PC-9 (cell line): ENCODE data around the gene GINS1. TPM values are rescaled to one million over a fixed set of nuclear protein-coding genes. Genes with fewer than 3 reads are reported as not detected.

Experiments used
- BruUV-seq: library from RNA; stranded (reverse); fragments of 400-500 nt; replicated peaks from 2 replicates; lab custom pipeline; 2021; lab: Mats Ljungman, UMichigan
- CTCF ChIA-PET: fragments of 300-600 bp; sonication (Branson Sonifier 250); formaldehyde crosslinking; loops from one replicate; lab custom pipeline; 2022; ENCODE audit warnings: antibody characterized with exemption; lab: Charles Lee
- POLR2A ChIA-PET: fragments of 300-600 bp; sonication (Branson Sonifier 250); formaldehyde crosslinking; loops from one replicate; lab custom pipeline; 2022; ENCODE audit warnings: antibody characterized with exemption; ENCODE audit not compliant: unreplicated experiment; lab: Charles Lee
- DNase-seq, 2 experiments: peaks; one replicate each; pipeline versions ENCODE4 v3.0.0 to v3.0.0-alpha.2; 2015 to 2022; ENCODE audit warnings: mixed read lengths in 1 of 2
- H2AFZ ChIP-seq: fragments of 200-600 bp; sonication (generic); 2 replicates; pipeline ENCODE4 v1.8.1; 2017; ENCODE audit warnings: antibody characterized with exemption
- H3F3A ChIP-seq: fragments of 200-600 bp; sonication (generic); 2 replicates; pipeline ENCODE4 v1.8.1; 2017; ENCODE audit warnings: antibody characterized with exemption, mild to moderate bottlenecking, low read depth; ENCODE audit not compliant: insufficient read depth
- H3K27ac ChIP-seq: fragments of 200-600 bp; sonication (generic); 2 replicates; pipeline ENCODE4 v1.6.1; 2016; ENCODE audit warnings: mixed run types
- H3K27me3 ChIP-seq: fragments of 200-600 bp; sonication (generic); 2 replicates; pipeline ENCODE4 v1.6.1; 2016; ENCODE audit warnings: low read depth, mixed run types; ENCODE audit not compliant: insufficient read depth
- H3K36me3 ChIP-seq: fragments of 200-600 bp; sonication (generic); 2 replicates; pipeline ENCODE4 v1.6.1; 2016; ENCODE audit warnings: low read depth, mixed run types
- H3K4me1 ChIP-seq: fragments of 200-600 bp; sonication (generic); replicated peaks from 2 replicates; pipeline ENCODE4 v1.6.1; 2016; ENCODE audit warnings: mixed run types; ENCODE audit not compliant: insufficient read depth
- H3K4me2 ChIP-seq: fragments of 200-600 bp; sonication (generic); 2 replicates; pipeline ENCODE4 v1.6.1; 2017; ENCODE audit warnings: mixed run types
- H3K4me3 ChIP-seq: fragments of 200-600 bp; sonication (generic); 2 replicates; pipeline ENCODE4 v1.6.1; 2016; ENCODE audit warnings: mixed run types
- H3K79me2 ChIP-seq: fragments of 200-600 bp; sonication (generic); 2 replicates; pipeline ENCODE4 v1.6.1; 2017; ENCODE audit warnings: low read depth, mixed run types
- H3K9me2 ChIP-seq: fragments of 200-600 bp; sonication (generic); 2 replicates; pipeline ENCODE4 v1.8.1; 2017; ENCODE audit warnings: mild to moderate bottlenecking; ENCODE audit not compliant: insufficient read depth
- H3K9me3 ChIP-seq: fragments of 200-600 bp; sonication (generic); 2 replicates; pipeline ENCODE4 v1.8.1; 2016; ENCODE audit warnings: low read depth; ENCODE audit not compliant: insufficient read depth
- H4K20me1 ChIP-seq: fragments of 200-600 bp; sonication (generic); 2 replicates; pipeline ENCODE4 v1.8.1; 2017; ENCODE audit not compliant: insufficient read depth
- CTCF ChIP-seq: fragments of 200-600 bp; sonication (generic); conservative IDR thresholded peaks from 2 replicates; pipeline ENCODE4 v1.6.1; 2017; ENCODE audit warnings: mixed run types, antibody characterized with exemption, mild to moderate bottlenecking, moderate library complexity
- EZH2 ChIP-seq: fragments of 200-600 bp; sonication (generic); IDR thresholded peaks from 2 replicates; pipeline ENCODE4 v1.8.0; 2017; ENCODE audit warnings: antibody characterized with exemption, low read depth
- intact Hi-C: fragments of 100-400 bp; cut with micrococcal nuclease; formaldehyde crosslinking; loops from one replicate; pipeline ENCODE4 v1.10.0; 2022; ENCODE audit not compliant: unreplicated experiment
- total RNA-seq: library from RNA; stranded (reverse); gene quantifications from 2 replicates; pipeline ENCODE4 v1.2.3, GENCODE V29; 2021

The GINS1 gene
- total RNA-seq, 1 experiment from 2014 or later: 27.8 TPM

DNA sequence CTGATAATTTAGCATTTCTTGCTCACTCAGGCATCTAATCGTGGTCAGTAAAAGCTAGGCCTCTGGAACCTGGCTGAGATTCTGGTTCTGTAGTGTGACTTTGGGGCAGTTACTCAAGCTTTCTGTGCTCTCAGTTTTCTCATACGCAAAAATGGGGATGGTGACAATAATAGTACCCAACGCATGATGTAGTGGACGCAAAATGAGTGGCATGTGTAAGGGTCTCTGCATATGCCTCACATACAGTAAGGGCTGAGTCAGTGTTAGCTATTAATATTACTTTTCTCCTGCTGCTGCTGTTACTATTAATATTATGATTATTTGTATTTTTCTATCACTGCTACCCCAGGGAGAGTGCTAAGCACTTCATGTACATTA lies 686 bp downstream of the GINS1 start:
- intact Hi-C loops: loop anchor here (5.0 kb wide), 1 partner anchor 214 kb away; the partner anchor contains the start of gene NANP
- POLR2A ChIA-PET: interaction anchor here (0.6 to 0.8 kb wide), 3 partner anchors 10 to 112 kb away, joined by 3 to 6 read pairs (median 3); no protein-coding TSS in a partner anchor
- H2AFZ ChIP-seq: peak overlapping the region; percentile 91
- H3K4me1 ChIP-seq: peaks cover 12% of the 10 kb centered on the region; the same call in 1 of the 2 replicates
- no peaks in the 10 kb centered on the region for H3K27me3 ChIP-seq
- no peaks in the 10 kb centered on the region; the same call in 1 of the 2 replicates for H3K9me3 ChIP-seq
- TF ChIP-seq CTCF (no peak), EZH2 (no peak)
- no peak for DNase-seq
- BruUV-seq: no TSS peak
- H3K36me3 ChIP-seq: no peaks in the 10 kb centered on the region
- H3K4me3 ChIP-seq: peak overlapping the region; percentile 74
- peaks cover 36% of the 10 kb centered on the region for H3K79me2 ChIP-seq
- no peaks in the 10 kb centered on the region for H4K20me1 ChIP-seq
- no peaks in the 10 kb centered on the region for H3K9me2 ChIP-seq
- peak overlapping the region; percentile 89 for H3K4me2 ChIP-seq
- CTCF ChIA-PET: interaction anchor here (1.4 kb wide), 1 partner anchor 9 kb away, joined by 5 read pairs; no protein-coding TSS in a partner anchor
- H3K27ac ChIP-seq: no peak overlapping the region
- no peaks in the 10 kb centered on the region; the same call in 1 of the 2 replicates for H3F3A ChIP-seq

DNA sequence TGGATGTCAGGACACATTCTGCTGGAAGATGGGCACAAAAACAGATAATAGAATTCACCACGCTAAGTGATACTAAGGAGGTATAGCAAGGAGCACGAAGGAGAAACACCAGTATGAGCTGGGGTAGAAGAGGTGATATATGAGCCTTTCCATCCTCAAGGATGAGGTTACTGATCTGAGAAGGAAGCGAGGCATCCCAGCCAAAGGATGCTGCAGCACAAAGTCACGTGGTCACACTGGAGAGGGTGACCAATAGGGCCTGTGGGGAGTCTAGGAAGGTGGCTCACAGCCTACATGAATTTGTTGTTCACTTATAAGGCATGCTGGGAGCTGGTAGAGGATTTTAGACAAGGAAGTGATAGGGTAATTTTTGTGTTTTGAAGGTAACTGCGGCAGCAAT lies 1.4 kb downstream of the GINS1 start:
- POLR2A ChIA-PET: interaction anchor here (0.6 kb wide), 1 partner anchor 10 kb away, joined by 6 read pairs; no protein-coding TSS in a partner anchor
- H3K9me3 ChIP-seq: no peaks in the 10 kb centered on the region
- H3K79me2 ChIP-seq: peaks cover 36% of the 10 kb centered on the region
- no peaks in the 10 kb centered on the region for H3K9me2 ChIP-seq
- H3K4me3 ChIP-seq: peak overlapping the region; percentile 74; the same call in 1 of the 2 replicates
- H3K4me2 ChIP-seq: peak overlapping the region; percentile 89
- CTCF ChIA-PET: no interaction called here
- no peak for TF ChIP-seq CTCF
- no peak for TF ChIP-seq EZH2
- 0 out of 2 replicates have a peak, but pooled peaks cover 5% of the 10 kb centered on the region for H3K36me3 ChIP-seq
- H2AFZ ChIP-seq: no peak overlapping the region
- no peaks in the 10 kb centered on the region for H4K20me1 ChIP-seq
- no peaks in the 10 kb centered on the region for H3K27me3 ChIP-seq
- intact Hi-C loops: loop anchor here (5.0 kb wide), 1 partner anchor 213 kb away; the partner anchor contains the start of gene NANP
- no TSS peak for BruUV-seq
- peaks cover 12% of the 10 kb centered on the region; the same call in 1 of the 2 replicates for H3K4me1 ChIP-seq
- no peak overlapping the region for H3K27ac ChIP-seq
- DNase-seq: no peak
- no peaks in the 10 kb centered on the region; the same call in 1 of the 2 replicates for H3F3A ChIP-seq

- Histone ChIP-seq H4K20me1 (no peaks in the 10 kb centered on the region), H3K4me3 (no peak overlapping the region), H3K36me3 (peaks cover 12% of the 10 kb centered on the region), H3K27ac (no peak overlapping the region), H3K9me3 (no peaks in the 10 kb centered on the region), H3K27me3 (no peaks in the 10 kb centered on the region), H2AFZ (no peak overlapping the region), H3F3A (peaks cover 9% of the 10 kb centered on the region), H3K79me2 (no peaks in the 10 kb centered on the region), H3K9me2 (no peaks in the 10 kb centered on the region), H3K4me1 (no peaks in the 10 kb centered on the region), H3K4me2 (no peak overlapping the region)
- ChIA-PET CTCF (no interaction called here), POLR2A (interaction anchor here (0.6 kb wide), 2 partner anchors 10 to 546 kb away, joined by 3 to 6 read pairs; no protein-coding TSS in a partner anchor)
- peak in 1 of 2 experiments; percentile 50 for DNase-seq
- BruUV-seq: no TSS peak
- no peak for TF ChIP-seq EZH2
- no peak for TF ChIP-seq CTCF
- intact Hi-C loops: no loop called here
These were observed 11.3 kb downstream of the GINS1 start for GRCh38 chr20:25418776-25419175.
